Stimulated activated CD4-positive, alpha-beta T cell treated with anti-CD3 and anti-CD28 coated beads, Interleukin-15, amount 100 ng/mL, for 1 hour (primary cell): ENCODE data around the gene NMBR.
A peak's percentile ranks its signal among the peaks of the same experiment; 100 is the strongest.
"Not testable (repeated sequence)": the region's sequence is repeated elsewhere in the genome, so short reads cannot be mapped to it uniquely, and the experiment has no call there.

Experiments
- DNase-seq, 2 donors: peaks; one replicate each; pipeline ENCODE4 v3.0.0-alpha.2; 2020; ENCODE audit warnings: low read depth in 1 of 2, low spot score in 1 of 2

Gene NMBR

GRCh38 chr6:142155091-142155490 lies 8.2 kb upstream of the NMBR start:
- DNase-seq, result no peak

- DNase-seq, result no peak
These were observed 7.4 kb upstream of the NMBR start for GRCh38 chr6:142154336-142154735.

GRCh38 chr6:142153196-142153595 lies 6.3 kb upstream of the NMBR start:
- DNase-seq, result no peak

GRCh38 chr6:142152746-142153145 lies 5.8 kb upstream of the NMBR start:
- DNase-seq, result no peak

- not testable (repeated sequence) for DNase-seq
These were observed 5.4 kb downstream of the NMBR start for GRCh38 chr6:142141531-142141930.

GRCh38 chr6:142138876-142139275 lies 8.0 kb downstream of the NMBR start:
- no peak for DNase-seq

- DNase-seq, result no peak
These were observed 14.3 kb downstream of the NMBR start, which contains the start of gene GJE1 for GRCh38 chr6:142132625-142133024. Gene GJE1 (plus strand): TSS chr6:142132925. CDS start chr6:142133159, 234 bp downstream.

- DNase-seq, result no peak
These were observed 16.1 kb downstream of the NMBR start for GRCh38 chr6:142130814-142131213.

- no peak for DNase-seq
These were observed 25.6 kb downstream of the NMBR start for GRCh38 chr6:142121342-142121741.

GRCh38 chr6:142118925-142119324 lies 28.0 kb downstream of the NMBR start:
- DNase-seq, result no peak

- DNase-seq, result no peak
These were observed 28.6 kb downstream of the NMBR start for GRCh38 chr6:142118328-142118727.

GRCh38 chr6:142117366-142117765 lies 29.6 kb downstream of the NMBR start:
- DNase-seq, result no peak

GRCh38 chr6:142112451-142113061 lies 34.4 kb downstream of the NMBR start:
- peak; percentile 7 to 35 for DNase-seq

GRCh38 chr6:142110820-142111219 lies 36.1 kb downstream of the NMBR start:
- DNase-seq, result not testable (repeated sequence)

- DNase-seq, result not testable (repeated sequence)
These were observed 42.1 kb downstream of the NMBR start for GRCh38 chr6:142104820-142105219.

- DNase-seq, result no peak
These were observed 58.1 kb downstream of the NMBR start for GRCh38 chr6:142088858-142089216.

- DNase-seq, result no peak
These were observed 58.7 kb downstream of the NMBR start for GRCh38 chr6:142087950-142088857.

- no peak for DNase-seq
These were observed 67.8 kb downstream of the NMBR start for GRCh38 chr6:142079130-142079529.

GRCh38 chr6:142075516-142076101 lies 71.3 kb downstream of the NMBR start:
- no peak for DNase-seq

- no peak for DNase-seq
These were observed 72.4 kb downstream of the NMBR start for GRCh38 chr6:142074516-142074915.

- DNase-seq, result no peak
These were observed 74.9 kb downstream of the NMBR start for GRCh38 chr6:142071981-142072380.

GRCh38 chr6:142068416-142068815 lies 78.5 kb downstream of the NMBR start:
- no peak for DNase-seq
